MCF 10A (cell line): ENCODE results near the gene PNMA8C. TPM values are rescaled to one million over a fixed set of nuclear protein-coding genes. Genes with fewer than 3 reads are reported as not detected.
A peak's percentile ranks its signal among the peaks of the same experiment; 100 is the strongest.

ENCODE experiments used
- BruUV-seq: library from RNA; stranded (reverse); fragments of 400-500 nt; replicated peaks from 2 replicates; lab custom pipeline; 2021; lab: Mats Ljungman, UMichigan
- CTCF ChIA-PET: fragments of 300-600 bp; sonication (Branson Sonifier 250); formaldehyde crosslinking; extraction: SDS; loops from one replicate; lab custom pipeline; 2021; ENCODE audit warnings: antibody characterized with exemption, inconsistent platforms; lab: Yijun Ruan, JAX
- POLR2A ChIA-PET: fragments of 300-600, 350-650 bp; sonication (Branson Sonifier 250); formaldehyde crosslinking; extraction: SDS; loops from one replicate; lab custom pipeline; 2020; ENCODE audit warnings: antibody characterized with exemption, inconsistent platforms; lab: Yijun Ruan, JAX
- DNase-seq: peaks from one replicate; pipeline ENCODE4 v3.0.0-alpha.2; 2018; ENCODE audit not compliant: unreplicated experiment
- H3K27ac Mint-ChIP-seq: one replicate; pipeline ENCODE4 v1.8.0; 2022; ENCODE audit warnings: mild to moderate bottlenecking, low read depth, mixed read lengths; ENCODE audit not compliant: unreplicated experiment
- H3K27me3 Mint-ChIP-seq: one replicate; pipeline ENCODE4 v1.8.0; 2022; ENCODE audit warnings: mixed read lengths; ENCODE audit not compliant: insufficient read depth, unreplicated experiment
- H3K36me3 Mint-ChIP-seq: one replicate; pipeline ENCODE4 v1.8.0; 2022; ENCODE audit warnings: mild to moderate bottlenecking, moderate library complexity, mixed read lengths; ENCODE audit not compliant: insufficient read depth, unreplicated experiment
- H3K4me1 Mint-ChIP-seq: one replicate; pipeline ENCODE4 v1.8.0; 2022; ENCODE audit warnings: mixed read lengths; ENCODE audit not compliant: insufficient read depth, unreplicated experiment
- H3K4me3 Mint-ChIP-seq: one replicate; pipeline ENCODE4 v1.8.0; 2022; ENCODE audit warnings: mild to moderate bottlenecking, moderate library complexity, mixed read lengths; ENCODE audit not compliant: unreplicated experiment
- H3K9me3 Mint-ChIP-seq: one replicate; pipeline ENCODE4 v1.8.0; 2022; ENCODE audit warnings: mixed read lengths; ENCODE audit not compliant: unreplicated experiment
- CTCF ChIP-seq: fragments of 200-600 bp; IDR thresholded peaks from one replicate; pipeline ENCODE4 v1.8.0; 2022; ENCODE audit warnings: antibody characterized with exemption, mild to moderate bottlenecking; ENCODE audit not compliant: unreplicated experiment
- intact Hi-C: fragments of 100-400 bp; cut with micrococcal nuclease; formaldehyde crosslinking; loops from 2 replicates; pipeline ENCODE4 v1.14.1; 2022
- total RNA-seq: library from RNA; stranded (reverse); gene quantifications from 2 replicates; pipeline ENCODE4 v1.2.3, GENCODE V29; 2022

Gene PNMA8C
- total RNA-seq, 1 experiment from 2014 or later = not detected

GRCh38 chr19:46471811-46472543 is 43.2 kb upstream of the PNMA8C start:
- Mint-ChIP-seq H3K36me3 (peaks cover 6% of the 10 kb centered on the region), H3K27ac (peak overlapping the region; percentile 42), H3K9me3 (no peaks in the 10 kb centered on the region), H3K4me3 (no peak overlapping the region), H3K27me3 (no peaks in the 10 kb centered on the region), H3K4me1 (peaks cover 25% of the 10 kb centered on the region)
- ChIA-PET POLR2A (no interaction called here), CTCF (interaction anchor here (1.0 kb wide), 1 partner anchor 76 kb away, joined by 3 read pairs; no protein-coding TSS in a partner anchor)
- intact Hi-C loops = no loop called here
- no TSS peak for BruUV-seq
- no peak for DNase-seq
- no peak for TF ChIP-seq CTCF

GRCh38 chr19:46471116-46471733 is 42.5 kb upstream of the PNMA8C start, which contains the start of gene PNMA8A:
PNMA8A (minus strand) TSS chr19:46471563; CDS start chr19:46471035, 528 bp downstream.
- Mint-ChIP-seq H3K4me1 (peaks cover 32% of the 10 kb centered on the region), H3K9me3 (no peaks in the 10 kb centered on the region), H3K27me3 (no peaks in the 10 kb centered on the region), H3K27ac (peak within 1 kb of the TSS; percentile 51), H3K4me3 (peak within 1 kb of the TSS; percentile 49), H3K36me3 (peaks cover 6% of the 10 kb centered on the region)
- no TSS peak for BruUV-seq
- CTCF ChIA-PET = interaction anchor here (1.0 kb wide), 1 partner anchor 75 kb away, joined by 3 read pairs; no protein-coding TSS in a partner anchor
- peak; percentile 28 for DNase-seq
- POLR2A ChIA-PET = interaction anchor here (0.9 kb wide), 1 partner anchor 10 kb away, joined by 3 read pairs; no protein-coding TSS in a partner anchor
- TF ChIP-seq CTCF = no peak
- intact Hi-C loops = no loop called here

- intact Hi-C loops = no loop called here
- no peak for TF ChIP-seq CTCF
- H3K27me3 Mint-ChIP-seq = no peaks in the 10 kb centered on the region
- peaks cover 6% of the 10 kb centered on the region for H3K36me3 Mint-ChIP-seq
- peak overlapping the region; percentile 51 for H3K27ac Mint-ChIP-seq
- ChIA-PET POLR2A (interaction anchor here (0.9 kb wide), 1 partner anchor 9 kb away, joined by 3 read pairs; no protein-coding TSS in a partner anchor), CTCF (interaction anchor here (0.5 kb wide), 1 partner anchor 59 kb away, joined by 3 read pairs; no protein-coding TSS in a partner anchor)
- no peak for DNase-seq
- no peaks in the 10 kb centered on the region for H3K9me3 Mint-ChIP-seq
- BruUV-seq = TSS peak; percentile 30
- peaks cover 28% of the 10 kb centered on the region for H3K4me1 Mint-ChIP-seq
- H3K4me3 Mint-ChIP-seq = no peak overlapping the region
These were observed 41.6 kb upstream of the PNMA8C start for GRCh38 chr19:46470376-46470775.

GRCh38 chr19:46469541-46470185 is 40.9 kb upstream of the PNMA8C start:
- Mint-ChIP-seq H3K4me3 (no peak overlapping the region), H3K36me3 (peaks cover 6% of the 10 kb centered on the region), H3K27ac (peak overlapping the region; percentile 51), H3K9me3 (no peaks in the 10 kb centered on the region), H3K27me3 (no peaks in the 10 kb centered on the region), H3K4me1 (peaks cover 28% of the 10 kb centered on the region)
- ChIA-PET CTCF (no interaction called here), POLR2A (no interaction called here)
- DNase-seq = no peak
- no TSS peak for BruUV-seq
- intact Hi-C loops = no loop called here
- no peak for TF ChIP-seq CTCF
